GM11168 (cell line): ENCODE measurements around the gene OAS2.
"Not testable (repeated sequence)": the region's sequence is repeated elsewhere in the genome, so short reads cannot be mapped to it uniquely, and the experiment has no call there.

Source experiments
- in situ Hi-C: fragments of 300-500 bp; cut with MboI; formaldehyde crosslinking; loops from one replicate; pipeline ENCODE4 v1.12.0; 2022; ENCODE audit warnings: low sequenced_read_pairs; ENCODE audit not compliant: unreplicated experiment

OAS2 gene

DNA sequence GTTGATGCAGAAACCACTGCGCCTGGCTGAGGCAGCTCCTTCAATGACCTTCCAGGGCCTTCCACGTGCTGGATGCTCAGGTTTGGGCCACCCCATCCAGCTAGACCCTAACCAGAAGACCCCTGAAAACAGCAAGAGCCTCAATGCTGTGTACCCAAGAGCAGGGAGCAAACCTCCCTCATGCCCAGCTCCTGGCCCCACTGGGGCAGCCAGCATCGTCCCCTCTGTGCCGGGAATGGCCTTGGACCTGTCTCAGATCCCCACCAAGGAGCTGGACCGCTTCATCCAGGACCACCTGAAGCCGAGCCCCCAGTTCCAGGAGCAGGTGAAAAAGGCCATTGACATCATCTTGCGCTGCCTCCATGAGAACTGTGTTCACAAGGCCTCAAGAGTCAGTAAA is 29.5 kb upstream of the OAS2 start:
- in situ Hi-C loops = no loop called here

DNA sequence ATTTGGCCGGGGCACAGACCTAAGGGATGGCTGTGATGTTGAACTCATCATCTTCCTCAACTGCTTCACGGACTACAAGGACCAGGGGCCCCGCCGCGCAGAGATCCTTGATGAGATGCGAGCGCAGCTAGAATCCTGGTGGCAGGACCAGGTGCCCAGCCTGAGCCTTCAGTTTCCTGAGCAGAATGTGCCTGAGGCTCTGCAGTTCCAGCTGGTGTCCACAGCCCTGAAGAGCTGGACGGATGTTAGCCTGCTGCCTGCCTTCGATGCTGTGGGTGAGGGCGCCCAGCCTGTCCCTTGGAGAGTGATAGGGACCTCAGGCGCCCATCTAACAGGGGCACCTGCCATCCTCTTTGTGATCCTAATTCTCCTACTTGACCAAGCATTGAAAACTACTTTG is 27.6 kb upstream of the OAS2 start:
- in situ Hi-C loops = no loop called here

DNA sequence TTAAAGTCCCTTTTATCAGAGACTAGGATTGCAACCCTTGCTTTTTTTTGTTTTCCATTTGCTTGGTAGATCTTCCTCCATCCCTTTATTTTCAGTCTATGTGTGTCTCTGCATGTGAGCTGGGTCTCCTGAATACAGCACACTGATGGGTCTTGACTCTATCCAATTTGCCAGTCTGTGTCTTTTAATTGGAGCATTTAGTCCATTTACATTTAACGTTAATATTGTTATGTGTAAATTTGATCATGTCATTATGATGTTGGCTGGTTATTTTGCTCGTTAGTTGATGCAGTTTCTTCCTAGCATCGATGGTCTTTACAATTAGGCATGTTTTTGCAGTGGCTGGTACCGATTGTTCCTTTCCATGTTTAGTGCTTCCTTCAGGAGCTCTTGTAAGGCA is 21.2 kb upstream of the OAS2 start:
- in situ Hi-C loops = not testable (repeated sequence)

DNA sequence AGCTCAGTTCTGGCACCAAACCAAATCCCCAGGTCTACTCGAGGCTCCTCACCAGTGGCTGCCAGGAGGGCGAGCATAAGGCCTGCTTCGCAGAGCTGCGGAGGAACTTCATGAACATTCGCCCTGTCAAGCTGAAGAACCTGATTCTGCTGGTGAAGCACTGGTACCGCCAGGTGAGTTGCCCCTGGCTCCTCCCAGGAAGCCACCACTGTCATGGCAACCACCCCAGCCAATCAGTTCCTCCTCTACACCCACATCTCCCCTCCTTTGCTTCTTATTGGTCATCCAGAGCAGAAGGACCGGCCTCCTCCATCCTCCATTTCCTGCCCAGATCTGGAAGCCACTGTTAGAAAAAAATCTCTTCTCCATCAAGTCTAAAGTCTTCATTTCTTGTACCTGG is 17.2 kb upstream of the OAS2 start:
- in situ Hi-C loops = no loop called here

DNA sequence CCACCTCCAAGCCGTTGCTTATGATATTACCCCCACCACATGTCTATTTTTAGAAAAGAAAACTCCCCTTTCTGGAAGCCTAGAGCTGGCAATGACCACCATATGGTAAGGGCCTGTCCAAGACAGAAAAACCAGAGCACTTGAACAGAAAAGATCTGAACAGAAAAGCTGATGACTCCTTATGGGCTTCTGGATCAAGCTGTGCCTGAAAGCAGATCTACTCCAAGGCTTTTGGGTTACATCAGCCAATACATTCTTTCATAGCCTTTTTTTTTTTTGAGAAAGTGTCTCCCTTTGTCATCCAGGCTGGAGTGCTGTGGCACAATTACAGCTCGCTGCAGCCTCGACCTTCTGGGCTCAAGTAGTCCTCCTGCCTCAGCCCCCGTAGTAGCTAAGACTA is 16.8 kb upstream of the OAS2 start:
- in situ Hi-C loops = no loop called here

DNA sequence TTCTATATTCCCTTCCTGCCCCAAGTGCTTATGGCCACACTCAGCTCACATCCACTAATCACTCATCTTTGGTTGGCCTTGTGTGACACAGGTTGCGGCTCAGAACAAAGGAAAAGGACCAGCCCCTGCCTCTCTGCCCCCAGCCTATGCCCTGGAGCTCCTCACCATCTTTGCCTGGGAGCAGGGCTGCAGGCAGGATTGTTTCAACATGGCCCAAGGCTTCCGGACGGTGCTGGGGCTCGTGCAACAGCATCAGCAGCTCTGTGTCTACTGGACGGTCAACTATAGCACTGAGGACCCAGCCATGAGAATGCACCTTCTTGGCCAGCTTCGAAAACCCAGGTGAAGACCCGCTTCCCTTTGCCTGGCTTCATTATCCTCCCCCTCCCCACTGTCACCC is 15.8 kb upstream of the OAS2 start:
- in situ Hi-C loops = no loop called here

DNA sequence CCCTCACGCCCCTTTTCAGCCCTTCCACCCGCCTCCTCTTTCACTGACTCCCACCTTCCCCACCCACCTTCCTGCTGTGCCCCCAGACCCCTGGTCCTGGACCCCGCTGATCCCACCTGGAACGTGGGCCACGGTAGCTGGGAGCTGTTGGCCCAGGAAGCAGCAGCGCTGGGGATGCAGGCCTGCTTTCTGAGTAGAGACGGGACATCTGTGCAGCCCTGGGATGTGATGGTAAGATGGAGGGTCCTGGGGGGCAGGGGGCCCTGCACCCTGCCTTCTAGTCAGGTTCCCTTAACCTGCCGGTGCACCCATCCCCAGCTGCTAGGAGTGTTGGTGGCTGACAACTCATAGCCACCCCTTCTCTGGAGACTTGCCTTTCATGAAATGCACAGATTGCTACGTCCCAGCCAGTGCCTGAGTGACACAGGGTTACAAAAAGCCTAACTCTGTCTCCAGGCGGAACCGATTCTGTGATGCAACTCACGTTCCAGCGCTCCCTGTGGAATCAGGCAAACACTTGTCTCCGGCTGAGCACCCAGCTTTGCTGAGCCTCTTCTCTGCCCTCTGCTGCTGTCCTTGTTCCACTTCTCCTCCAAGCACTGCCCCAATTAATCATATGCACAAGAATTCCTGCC is 15.0 kb upstream of the OAS2 start:
- in situ Hi-C loops = no loop called here

DNA sequence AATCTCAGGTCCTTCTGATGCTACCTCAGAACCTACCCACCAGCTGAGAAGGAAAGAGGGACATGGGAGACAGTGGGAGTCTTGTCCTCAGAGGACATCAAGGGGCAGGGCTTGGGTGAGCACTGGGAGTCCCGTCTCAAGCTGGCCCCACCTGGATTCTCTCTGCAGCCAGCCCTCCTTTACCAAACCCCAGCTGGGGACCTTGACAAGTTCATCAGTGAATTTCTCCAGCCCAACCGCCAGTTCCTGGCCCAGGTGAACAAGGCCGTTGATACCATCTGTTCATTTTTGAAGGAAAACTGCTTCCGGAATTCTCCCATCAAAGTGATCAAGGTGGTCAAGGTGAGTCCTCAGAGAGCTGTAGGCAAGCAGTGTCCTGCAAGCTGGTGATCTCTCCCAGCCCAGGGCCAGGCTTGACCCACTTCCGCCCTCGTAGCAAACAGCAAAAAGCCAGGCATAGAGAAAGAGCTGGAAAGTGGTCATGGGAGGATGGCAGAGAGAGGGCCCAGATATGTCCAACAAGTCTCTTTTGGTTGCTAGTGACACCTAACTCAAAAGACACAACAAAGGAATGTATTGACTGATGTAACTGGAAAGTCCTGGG is 14.2 kb upstream of the OAS2 start:
- in situ Hi-C loops = no loop called here

DNA sequence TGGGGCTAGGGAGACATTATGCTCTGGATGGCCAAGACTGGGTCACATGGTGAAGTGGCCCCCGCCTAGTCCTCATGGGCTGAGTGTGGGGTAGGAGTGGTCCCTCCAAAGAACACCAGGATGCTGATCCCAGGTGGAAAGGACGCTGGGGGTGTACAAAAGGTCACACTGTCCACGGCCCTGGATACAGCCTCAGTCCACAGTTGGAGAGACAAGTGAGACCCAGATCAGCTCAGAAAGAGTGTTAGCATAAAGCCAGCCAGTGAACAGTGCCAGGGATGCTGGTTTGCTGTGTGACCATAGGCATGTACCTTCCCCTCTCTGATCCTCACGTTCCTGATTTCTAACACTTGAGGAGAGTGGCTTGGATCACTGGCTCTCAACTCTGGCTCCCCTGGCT is 13.4 kb upstream of the OAS2 start:
- in situ Hi-C loops = no loop called here

DNA sequence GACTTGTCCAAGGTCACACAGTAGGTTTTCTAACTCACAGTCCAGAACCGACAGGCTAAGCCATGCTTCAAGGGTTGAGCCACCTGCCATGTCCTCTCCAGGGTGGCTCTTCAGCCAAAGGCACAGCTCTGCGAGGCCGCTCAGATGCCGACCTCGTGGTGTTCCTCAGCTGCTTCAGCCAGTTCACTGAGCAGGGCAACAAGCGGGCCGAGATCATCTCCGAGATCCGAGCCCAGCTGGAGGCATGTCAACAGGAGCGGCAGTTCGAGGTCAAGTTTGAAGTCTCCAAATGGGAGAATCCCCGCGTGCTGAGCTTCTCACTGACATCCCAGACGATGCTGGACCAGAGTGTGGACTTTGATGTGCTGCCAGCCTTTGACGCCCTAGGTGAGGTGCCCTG is 12.7 kb upstream of the OAS2 start:
- in situ Hi-C loops = no loop called here

DNA sequence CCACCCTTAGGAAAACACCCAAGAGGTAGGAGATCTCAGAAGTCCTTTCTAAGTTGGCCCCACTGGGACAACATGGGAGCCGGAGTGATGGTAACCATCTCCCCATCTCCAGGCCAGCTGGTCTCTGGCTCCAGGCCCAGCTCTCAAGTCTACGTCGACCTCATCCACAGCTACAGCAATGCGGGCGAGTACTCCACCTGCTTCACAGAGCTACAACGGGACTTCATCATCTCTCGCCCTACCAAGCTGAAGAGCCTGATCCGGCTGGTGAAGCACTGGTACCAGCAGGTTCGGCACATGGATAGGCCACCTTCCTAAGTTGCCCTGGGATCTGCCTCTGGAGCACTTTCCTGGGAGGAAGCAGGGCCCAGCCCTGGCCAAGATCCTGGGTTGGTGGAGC is 11.0 kb upstream of the OAS2 start:
- in situ Hi-C loops = no loop called here

DNA sequence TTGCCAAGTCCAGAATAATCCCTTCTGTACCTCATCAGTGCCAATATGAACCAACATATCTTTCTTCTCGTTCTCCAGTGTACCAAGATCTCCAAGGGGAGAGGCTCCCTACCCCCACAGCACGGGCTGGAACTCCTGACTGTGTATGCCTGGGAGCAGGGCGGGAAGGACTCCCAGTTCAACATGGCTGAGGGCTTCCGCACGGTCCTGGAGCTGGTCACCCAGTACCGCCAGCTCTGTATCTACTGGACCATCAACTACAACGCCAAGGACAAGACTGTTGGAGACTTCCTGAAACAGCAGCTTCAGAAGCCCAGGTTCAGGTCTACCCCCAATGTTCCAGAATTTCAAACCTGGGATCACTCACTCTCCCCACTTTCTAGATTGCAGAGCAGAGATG is 10.5 kb upstream of the OAS2 start:
- in situ Hi-C loops = no loop called here

DNA sequence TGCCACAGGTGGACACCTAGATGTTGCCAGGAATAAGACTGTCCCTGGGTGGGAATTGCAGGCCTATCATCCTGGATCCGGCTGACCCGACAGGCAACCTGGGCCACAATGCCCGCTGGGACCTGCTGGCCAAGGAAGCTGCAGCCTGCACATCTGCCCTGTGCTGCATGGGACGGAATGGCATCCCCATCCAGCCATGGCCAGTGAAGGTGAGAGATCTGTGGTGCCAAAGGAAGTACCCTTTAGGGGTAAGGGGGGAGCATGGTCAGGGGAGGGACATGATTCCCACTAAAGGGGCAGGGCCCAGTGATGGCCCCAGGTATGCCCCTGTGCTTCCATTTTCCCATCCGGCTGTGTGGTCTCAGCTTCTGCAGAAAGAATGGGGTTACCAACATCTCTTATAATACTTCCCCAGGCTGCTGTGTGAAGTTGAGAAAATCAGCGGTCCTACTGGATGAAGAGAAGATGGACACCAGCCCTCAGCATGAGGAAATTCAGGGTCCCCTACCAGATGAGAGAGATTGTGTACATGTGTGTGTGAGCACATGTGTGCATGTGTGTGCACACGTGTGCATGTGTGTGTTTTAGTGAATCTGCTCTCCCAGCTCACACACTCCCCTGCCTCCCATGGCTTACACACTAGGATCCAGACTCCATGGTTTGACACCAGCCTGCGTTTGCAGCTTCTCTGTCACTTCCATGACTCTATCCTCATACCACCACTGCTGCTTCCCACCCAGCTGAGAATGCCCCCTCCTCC is 8.6 kb upstream of the OAS2 start:
- in situ Hi-C loops = no loop called here

DNA sequence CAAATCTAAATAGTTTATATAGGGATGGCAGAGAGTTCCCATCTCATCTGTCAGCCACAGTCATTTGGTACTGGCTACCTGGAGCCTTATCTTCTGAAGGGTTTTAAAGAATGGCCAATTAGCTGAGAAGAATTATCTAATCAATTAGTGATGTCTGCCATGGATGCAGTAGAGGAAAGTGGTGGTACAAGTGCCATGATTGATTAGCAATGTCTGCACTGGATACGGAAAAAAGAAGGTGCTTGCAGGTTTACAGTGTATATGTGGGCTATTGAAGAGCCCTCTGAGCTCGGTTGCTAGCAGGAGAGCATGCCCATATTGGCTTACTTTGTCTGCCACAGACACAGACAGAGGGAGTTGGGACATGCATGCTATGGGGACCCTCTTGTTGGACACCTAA is 7.9 kb upstream of the OAS2 start:
- in situ Hi-C loops = no loop called here

DNA sequence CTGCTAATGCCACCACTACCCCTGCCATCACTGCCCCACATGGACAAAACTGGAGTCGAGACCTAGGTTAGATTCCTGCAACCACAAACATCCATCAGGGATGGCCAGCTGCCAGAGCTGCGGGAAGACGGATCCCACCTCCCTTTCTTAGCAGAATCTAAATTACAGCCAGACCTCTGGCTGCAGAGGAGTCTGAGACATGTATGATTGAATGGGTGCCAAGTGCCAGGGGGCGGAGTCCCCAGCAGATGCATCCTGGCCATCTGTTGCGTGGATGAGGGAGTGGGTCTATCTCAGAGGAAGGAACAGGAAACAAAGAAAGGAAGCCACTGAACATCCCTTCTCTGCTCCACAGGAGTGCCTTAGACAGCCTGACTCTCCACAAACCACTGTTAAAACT is 7.1 kb upstream of the OAS2 start:
- in situ Hi-C loops = no loop called here

DNA sequence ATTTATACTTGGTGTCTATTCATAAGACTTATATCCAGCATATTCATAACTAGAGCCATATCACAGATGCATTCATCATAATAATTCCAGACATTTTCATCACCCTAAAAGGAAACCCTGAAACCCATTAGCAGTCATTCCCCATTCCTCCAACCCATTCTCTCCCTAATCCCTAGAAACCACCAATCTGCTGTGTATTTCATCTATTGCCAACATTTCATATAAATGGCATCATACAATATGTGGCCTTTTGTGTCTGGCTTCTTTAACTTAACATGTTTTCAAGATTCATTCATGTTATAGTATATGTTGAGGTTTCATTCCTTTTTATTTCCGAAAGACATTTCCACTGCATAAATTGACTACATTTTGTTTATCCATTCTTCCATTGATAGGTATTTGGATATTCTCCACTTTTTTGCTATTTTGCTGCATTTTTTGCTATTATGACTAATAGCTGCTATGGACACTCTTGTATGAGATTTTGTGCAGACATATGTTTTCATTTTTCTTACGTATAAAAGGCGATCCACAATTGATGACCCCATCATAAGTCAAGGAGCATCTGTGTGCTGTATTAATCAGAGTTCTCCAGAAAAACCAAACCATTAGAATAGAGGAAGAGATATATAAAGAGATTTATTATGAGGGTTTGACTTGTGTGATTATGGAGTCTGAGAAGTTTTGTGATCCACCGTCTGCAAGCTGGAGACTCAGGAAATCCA is 5.1 kb upstream of the OAS2 start:
- in situ Hi-C loops = no loop called here

DNA sequence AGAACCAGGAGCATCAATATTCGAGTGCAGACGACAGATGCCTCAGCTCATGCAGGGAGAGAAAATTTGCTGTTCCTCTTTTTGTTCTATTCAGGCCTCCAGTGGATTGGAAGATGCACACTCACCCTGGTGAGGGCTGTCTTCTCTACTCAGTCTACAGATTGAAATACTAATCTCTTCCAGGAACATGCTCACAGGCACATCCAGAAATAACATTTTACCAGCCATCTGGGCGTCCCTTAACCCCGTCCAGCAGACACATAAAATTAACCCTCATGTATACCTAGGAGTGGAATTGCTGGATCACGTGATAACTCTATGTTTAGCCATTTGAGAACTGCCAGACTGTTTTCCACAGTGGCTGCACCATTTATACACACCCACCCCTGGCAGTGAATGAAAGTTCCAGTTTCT is 4.5 kb upstream of the OAS2 start:
- in situ Hi-C loops = no loop called here

DNA sequence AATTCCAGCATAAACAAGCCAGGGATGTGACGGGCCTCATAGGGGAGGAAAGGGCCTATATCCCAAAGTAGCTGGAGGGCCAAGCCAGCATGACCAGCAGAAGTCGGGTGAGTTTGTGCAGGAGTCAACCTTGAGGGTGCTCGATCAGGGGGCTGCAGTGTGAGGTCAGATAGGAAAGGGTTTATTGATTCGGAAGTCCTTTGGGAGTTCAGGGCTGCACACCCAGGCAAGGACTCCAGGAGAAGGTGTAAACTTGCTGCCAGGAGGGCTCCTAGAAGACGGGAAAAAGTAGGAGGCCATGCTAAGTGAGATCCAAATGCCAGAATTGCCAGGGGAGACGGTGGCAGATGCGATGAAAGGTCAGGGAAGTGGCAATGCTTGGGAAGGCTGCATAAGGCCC is 3.4 kb upstream of the OAS2 start:
- in situ Hi-C loops = no loop called here

DNA sequence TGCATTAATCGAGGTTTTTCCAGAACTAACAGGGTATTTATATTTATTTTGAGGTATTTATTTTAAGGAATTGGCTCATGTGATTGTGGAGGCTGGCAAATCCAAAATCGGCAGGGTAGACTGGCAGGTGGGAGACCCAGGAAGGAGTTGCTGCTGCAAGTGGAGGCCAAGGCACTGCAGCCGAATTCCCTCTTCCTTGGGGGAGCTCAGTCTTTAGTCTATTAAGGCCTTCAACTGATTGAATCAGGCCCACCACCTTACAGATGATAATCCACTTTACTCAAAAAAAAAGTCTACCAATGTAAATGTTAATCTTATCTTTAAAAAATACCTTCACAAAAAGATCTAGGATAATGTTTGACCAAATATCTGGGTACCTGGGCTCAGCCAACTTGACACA is 1.2 kb upstream of the OAS2 start:
- in situ Hi-C loops = no loop called here

DNA sequence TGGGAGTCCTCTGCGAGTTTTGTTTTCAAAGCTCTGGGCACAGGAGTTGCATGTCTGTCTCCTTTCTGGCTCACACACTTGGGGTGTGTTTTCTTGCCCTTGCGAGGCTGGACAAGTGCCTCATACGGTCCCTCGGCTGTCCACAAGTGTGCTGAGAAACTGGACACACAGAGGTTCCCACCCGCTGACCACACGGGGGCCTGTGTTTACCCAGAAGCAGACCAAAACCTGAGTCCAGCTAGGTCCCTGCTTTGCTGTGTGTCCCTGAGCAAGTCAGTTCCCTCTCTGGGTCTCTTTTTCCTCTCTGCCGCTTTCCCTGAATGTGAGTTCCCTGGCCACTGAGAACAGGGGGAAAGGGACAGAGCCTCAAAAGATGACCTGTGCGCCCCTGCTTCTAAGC is 678 bp upstream of the OAS2 start:
- in situ Hi-C loops = no loop called here

DNA sequence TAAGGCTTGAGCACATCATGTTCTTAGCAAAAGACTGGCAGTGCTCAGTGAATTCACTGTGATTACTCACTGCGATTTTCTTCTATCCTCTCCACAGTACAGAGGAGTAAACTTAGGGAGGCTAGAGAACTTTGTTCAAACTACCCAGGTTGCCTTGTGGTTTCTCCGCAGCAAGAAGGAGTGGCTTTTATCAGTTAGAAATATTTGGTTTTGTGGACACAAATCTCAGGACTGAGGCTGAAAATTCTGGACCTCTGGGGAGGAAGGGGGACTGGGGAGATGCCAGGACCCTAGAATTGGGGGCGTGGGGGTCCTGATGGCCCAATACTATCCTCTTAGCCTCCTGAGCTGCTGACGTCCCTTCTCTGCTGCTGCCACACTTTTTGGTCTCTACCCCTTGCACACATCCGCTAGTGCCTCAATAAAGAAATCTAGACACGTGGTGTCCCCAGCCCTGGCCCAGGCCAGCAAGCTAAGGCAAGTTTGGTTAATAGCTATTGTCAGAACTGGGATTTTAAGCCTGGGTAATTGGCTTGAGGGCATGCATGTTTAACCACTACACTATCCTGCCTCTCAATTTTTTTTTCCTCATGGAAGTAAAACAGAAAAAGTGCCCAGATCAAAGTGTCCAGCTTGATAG is 842 bp downstream of the OAS2 start:
- in situ Hi-C loops = no loop called here
